Endometrial microvascular endothelial cells (primary cell): ENCODE data around the gene TRIM28. TPM values are rescaled to one million over a fixed set of nuclear protein-coding genes. Genes with fewer than 3 reads are reported as not detected.

Experiments
- in situ Hi-C: cut with HindIII; loops from 2 replicates; pipeline ENCODE4 v1.10.0; 2017; ENCODE audit warnings: low sequenced_read_pairs, low pct_unique_long_range_greater_than_20kb; ENCODE audit errors: inconsistent ontology term
- total RNA-seq: library from RNA; depleted of rRNA; stranded (reverse); fragments of >200 nt; gene quantifications from one replicate; pipeline ENCODE4 v1.2.3, GENCODE V29; 2015; ENCODE audit errors: inconsistent ontology term

The TRIM28 gene
- total RNA-seq, 1 donor from 2014 or later: 420 TPM

- in situ Hi-C loops: no loop called here
Observed at GRCh38 chr19:58547323-58548312, 3.8 kb downstream of the TRIM28 start.

GRCh38 chr19:58548859-58549663 is 5.2 kb downstream of the TRIM28 start:
- in situ Hi-C loops: no loop called here

- in situ Hi-C loops: no loop called here
Observed at GRCh38 chr19:58549664-58550361, 5.9 kb downstream of the TRIM28 start.

GRCh38 chr19:58550362-58551122 is 6.7 kb downstream of the TRIM28 start:
- in situ Hi-C loops: no loop called here

GRCh38 chr19:58551123-58551497 is 7.2 kb downstream of the TRIM28 start:
- in situ Hi-C loops: no loop called here

GRCh38 chr19:58551577-58552471 is 8.0 kb downstream of the TRIM28 start:
- in situ Hi-C loops: no loop called here

GRCh38 chr19:58552655-58553054 is 8.8 kb downstream of the TRIM28 start:
- in situ Hi-C loops: no loop called here

- in situ Hi-C loops: no loop called here
Observed at GRCh38 chr19:58553799-58554493, 10.1 kb downstream of the TRIM28 start.

- in situ Hi-C loops: no loop called here
Observed at GRCh38 chr19:58554494-58555368, 10.9 kb downstream of the TRIM28 start, which contains the start of gene CHMP2A. CHMP2A (minus strand) TSS chr19:58555105; CDS start chr19:58554212, 893 bp downstream.

GRCh38 chr19:58555369-58555885 is 11.6 kb downstream of the TRIM28 start:
- in situ Hi-C loops: no loop called here

GRCh38 chr19:58555920-58556621 is 12.2 kb downstream of the TRIM28 start:
- in situ Hi-C loops: no loop called here

GRCh38 chr19:58556622-58557220 is 12.9 kb downstream of the TRIM28 start:
- in situ Hi-C loops: no loop called here

- in situ Hi-C loops: no loop called here
Observed at GRCh38 chr19:58557221-58558065, 13.6 kb downstream of the TRIM28 start.

GRCh38 chr19:58558066-58558622 is 14.3 kb downstream of the TRIM28 start, which contains the start of gene UBE2M:
UBE2M (minus strand) TSS chr19:58558611; CDS start chr19:58558381, 230 bp downstream.
- in situ Hi-C loops: no loop called here
